PFSK-1 (cell line): ENCODE results near the gene CCHCR1.

ENCODE experiments used
- FOXP2 ChIP-seq: optimal IDR thresholded peaks from 2 replicates; pipeline ENCODE3; 2011; ENCODE audit warnings: borderline replicate concordance, control low read depth, inconsistent platforms; ENCODE audit not compliant: insufficient read depth; ENCODE audit errors: extremely low read length, extremely low read depth
- POLR2AphosphoS5 ChIP-seq: IDR thresholded peaks from 2 replicates; pipeline ENCODE4 v1.6.1; 2012; ENCODE audit warnings: low read depth, mild to moderate bottlenecking, control low read depth, low read length, moderate library complexity
- SIN3A ChIP-seq: IDR thresholded peaks from 2 replicates; pipeline ENCODE4 v1.6.1; 2012; ENCODE audit warnings: mild to moderate bottlenecking, low read length, moderate library complexity, borderline replicate concordance; ENCODE audit not compliant: insufficient read depth
- TAF1 ChIP-seq: IDR thresholded peaks from 2 replicates; pipeline ENCODE4 v1.6.1; 2012; ENCODE audit warnings: low read length, control low read depth, borderline replicate concordance; ENCODE audit not compliant: insufficient read depth
- TF ChIP-seq, protein P1 (sequence below), 2 experiments: IDR thresholded peaks; 2 replicates each; pipeline versions ENCODE4 v1.6.1 to v1.8.0; 2011 to 2012; ENCODE audit warnings: low read depth in 2 of 2, low read length in 2 of 2, control low read depth in 1 of 2, inconsistent platforms in 1 of 2, mild to moderate bottlenecking in 1 of 2, moderate library complexity in 1 of 2; ENCODE audit not compliant: insufficient read depth in 1 of 2

GRCh38 chr6:31186052-31186734 lies 28.6 kb upstream of the CCHCR1 start:
- TF ChIP-seq SIN3A = no peak
- TF ChIP-seq, protein P1, sequence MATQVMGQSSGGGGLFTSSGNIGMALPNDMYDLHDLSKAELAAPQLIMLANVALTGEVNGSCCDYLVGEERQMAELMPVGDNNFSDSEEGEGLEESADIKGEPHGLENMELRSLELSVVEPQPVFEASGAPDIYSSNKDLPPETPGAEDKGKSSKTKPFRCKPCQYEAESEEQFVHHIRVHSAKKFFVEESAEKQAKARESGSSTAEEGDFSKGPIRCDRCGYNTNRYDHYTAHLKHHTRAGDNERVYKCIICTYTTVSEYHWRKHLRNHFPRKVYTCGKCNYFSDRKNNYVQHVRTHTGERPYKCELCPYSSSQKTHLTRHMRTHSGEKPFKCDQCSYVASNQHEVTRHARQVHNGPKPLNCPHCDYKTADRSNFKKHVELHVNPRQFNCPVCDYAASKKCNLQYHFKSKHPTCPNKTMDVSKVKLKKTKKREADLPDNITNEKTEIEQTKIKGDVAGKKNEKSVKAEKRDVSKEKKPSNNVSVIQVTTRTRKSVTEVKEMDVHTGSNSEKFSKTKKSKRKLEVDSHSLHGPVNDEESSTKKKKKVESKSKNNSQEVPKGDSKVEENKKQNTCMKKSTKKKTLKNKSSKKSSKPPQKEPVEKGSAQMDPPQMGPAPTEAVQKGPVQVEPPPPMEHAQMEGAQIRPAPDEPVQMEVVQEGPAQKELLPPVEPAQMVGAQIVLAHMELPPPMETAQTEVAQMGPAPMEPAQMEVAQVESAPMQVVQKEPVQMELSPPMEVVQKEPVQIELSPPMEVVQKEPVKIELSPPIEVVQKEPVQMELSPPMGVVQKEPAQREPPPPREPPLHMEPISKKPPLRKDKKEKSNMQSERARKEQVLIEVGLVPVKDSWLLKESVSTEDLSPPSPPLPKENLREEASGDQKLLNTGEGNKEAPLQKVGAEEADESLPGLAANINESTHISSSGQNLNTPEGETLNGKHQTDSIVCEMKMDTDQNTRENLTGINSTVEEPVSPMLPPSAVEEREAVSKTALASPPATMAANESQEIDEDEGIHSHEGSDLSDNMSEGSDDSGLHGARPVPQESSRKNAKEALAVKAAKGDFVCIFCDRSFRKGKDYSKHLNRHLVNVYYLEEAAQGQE (IDR thresholded peaks at IDR 0.05; ENCODE audit: insufficient read depth in 1 of 2, low read depth in 2 of 2, low read length in 2 of 2) = no peak
- TF ChIP-seq POLR2AphosphoS5 = no peak
- TF ChIP-seq TAF1 = no peak
- TF ChIP-seq FOXP2 = no peak
